GM10847 (cell line): Measurements from ENCODE around the gene IER5.

Source experiments
- POLR2A ChIP-seq: IDR thresholded peaks from 2 replicates; pipeline ENCODE4 v1.6.1; 2011; ENCODE audit not compliant: insufficient read length; ENCODE audit errors: extremely low read depth

IER5 gene

GRCh38 chr1:181115368-181115684 is 26.8 kb downstream of the IER5 start:
- no peak for TF ChIP-seq POLR2A

GRCh38 chr1:181116819-181117390 is 28.4 kb downstream of the IER5 start:
- no peak for TF ChIP-seq POLR2A

GRCh38 chr1:181117648-181118449 is 29.3 kb downstream of the IER5 start:
- no peak for TF ChIP-seq POLR2A

- TF ChIP-seq POLR2A, result no peak
These were observed 30.8 kb downstream of the IER5 start for GRCh38 chr1:181119093-181119989.

- no peak for TF ChIP-seq POLR2A
These were observed 32.4 kb downstream of the IER5 start for GRCh38 chr1:181120924-181121323.

- TF ChIP-seq POLR2A, result no peak
These were observed 33.0 kb downstream of the IER5 start for GRCh38 chr1:181121498-181121897.

GRCh38 chr1:181122222-181122621 is 33.7 kb downstream of the IER5 start:
- TF ChIP-seq POLR2A, result no peak

- no peak for TF ChIP-seq POLR2A
These were observed 34.7 kb downstream of the IER5 start for GRCh38 chr1:181123173-181123572.

- TF ChIP-seq POLR2A, result no peak
These were observed 35.8 kb downstream of the IER5 start for GRCh38 chr1:181124291-181124751.

- TF ChIP-seq POLR2A, result no peak
These were observed 37.8 kb downstream of the IER5 start for GRCh38 chr1:181126289-181126688.

GRCh38 chr1:181126871-181127587 is 38.5 kb downstream of the IER5 start:
- no peak for TF ChIP-seq POLR2A

- TF ChIP-seq POLR2A, result no peak
These were observed 39.5 kb downstream of the IER5 start for GRCh38 chr1:181127898-181128453.

GRCh38 chr1:181128592-181129497 is 40.3 kb downstream of the IER5 start:
- TF ChIP-seq POLR2A, result peak; percentile 27
